ENCODE results near the gene ZC3H12A. TPM values are rescaled to one million over a fixed set of nuclear protein-coding genes. Genes with fewer than 3 reads are reported as not detected.

ZC3H12A gene
- total and polyA plus RNA-seq, 10 of the 15 experiments (the other 5 are each of a cell fraction or from before 2014, with no cell fraction given) = 0.35 to 30.2 (median 13.8) TPM

DNA sequence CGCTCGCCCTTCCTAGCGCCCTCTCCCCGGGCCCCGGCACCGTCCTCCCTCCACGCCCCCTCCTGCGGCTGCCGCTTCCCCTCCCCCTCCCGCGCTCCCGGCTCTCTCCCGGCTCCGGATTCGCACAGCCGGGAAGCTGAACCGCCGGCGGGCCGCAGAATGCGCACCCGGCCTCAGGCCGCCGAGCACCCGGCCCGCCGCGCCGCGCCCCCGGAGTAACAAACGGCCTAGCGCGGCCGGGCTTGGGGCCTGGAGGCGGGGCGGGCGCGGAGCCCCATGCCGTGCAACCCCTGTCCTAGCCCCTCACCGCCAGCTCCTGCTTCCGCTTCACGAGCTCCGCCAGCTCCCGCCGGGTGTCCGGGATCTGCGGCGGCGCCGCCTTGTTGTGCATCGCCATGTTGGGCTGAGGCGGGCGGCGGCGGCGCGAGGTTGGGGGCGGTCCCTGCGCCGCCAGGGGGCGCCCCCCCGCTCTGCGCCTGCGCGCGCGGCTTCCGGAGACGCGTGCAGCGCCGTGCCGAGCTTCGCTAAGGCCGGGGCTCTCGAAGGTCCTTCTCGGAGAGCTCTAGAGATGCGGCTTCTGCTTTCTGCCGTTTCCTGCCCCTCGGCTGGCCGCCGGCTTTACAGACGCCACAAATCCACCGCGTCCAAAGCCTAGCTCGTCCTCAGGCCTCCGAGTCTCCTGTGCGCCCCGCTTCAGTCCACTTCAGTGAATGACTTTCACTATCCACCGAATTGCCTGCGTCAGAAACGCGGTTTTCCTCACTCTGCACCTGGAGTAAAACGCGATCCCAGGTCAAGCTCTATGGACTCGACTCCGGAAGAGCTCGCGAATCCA lies 40.2 kb downstream of the ZC3H12A start, which contains the start of gene MEAF6 (continued):
- peak; percentile 81 for TF ChIP-seq DPF2 (IDR thresholded peaks at IDR 0.05)
- no peak for TF ChIP-seq ESRRA (IDR thresholded peaks at IDR 0.05; ENCODE audit: low read length)
- TF ChIP-seq TCF12 (IDR thresholded peaks at IDR 0.05; ENCODE audit: low read depth, low read length) = no peak
- TF ChIP-seq BACH1 (IDR thresholded peaks at IDR 0.05; ENCODE audit: borderline replicate concordance) = peak; percentile 67
- no peak for TF ChIP-seq IRF4 (IDR thresholded peaks at IDR 0.05; ENCODE audit: low read depth, low read length)
- 0 out of 4 replicates have a peak, but pooled peaks have one; percentile 14 to 37 for TF ChIP-seq SRF (IDR thresholded peaks at IDR 0.05; ENCODE audit: low read depth in 2 of 2, low read length in 2 of 2)
- no peak for TF ChIP-seq ZNF24 (IDR thresholded peaks at IDR 0.05)
- no peak for TF ChIP-seq SUPT20H (IDR thresholded peaks at IDR 0.05; ENCODE audit: borderline replicate concordance, control insufficient read depth, low read depth, low read length)
- TF ChIP-seq TCF7 (IDR thresholded peaks at IDR 0.05; ENCODE audit: borderline replicate concordance) = no peak
- TF ChIP-seq, protein P1, sequence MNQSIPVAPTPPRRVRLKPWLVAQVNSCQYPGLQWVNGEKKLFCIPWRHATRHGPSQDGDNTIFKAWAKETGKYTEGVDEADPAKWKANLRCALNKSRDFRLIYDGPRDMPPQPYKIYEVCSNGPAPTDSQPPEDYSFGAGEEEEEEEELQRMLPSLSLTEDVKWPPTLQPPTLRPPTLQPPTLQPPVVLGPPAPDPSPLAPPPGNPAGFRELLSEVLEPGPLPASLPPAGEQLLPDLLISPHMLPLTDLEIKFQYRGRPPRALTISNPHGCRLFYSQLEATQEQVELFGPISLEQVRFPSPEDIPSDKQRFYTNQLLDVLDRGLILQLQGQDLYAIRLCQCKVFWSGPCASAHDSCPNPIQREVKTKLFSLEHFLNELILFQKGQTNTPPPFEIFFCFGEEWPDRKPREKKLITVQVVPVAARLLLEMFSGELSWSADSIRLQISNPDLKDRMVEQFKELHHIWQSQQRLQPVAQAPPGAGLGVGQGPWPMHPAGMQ (IDR thresholded peaks at IDR 0.05; ENCODE audit: borderline replicate concordance) = no peak
- TF ChIP-seq EED (IDR thresholded peaks at IDR 0.05; ENCODE audit: low read depth) = no peak
- TF ChIP-seq, protein P2, sequence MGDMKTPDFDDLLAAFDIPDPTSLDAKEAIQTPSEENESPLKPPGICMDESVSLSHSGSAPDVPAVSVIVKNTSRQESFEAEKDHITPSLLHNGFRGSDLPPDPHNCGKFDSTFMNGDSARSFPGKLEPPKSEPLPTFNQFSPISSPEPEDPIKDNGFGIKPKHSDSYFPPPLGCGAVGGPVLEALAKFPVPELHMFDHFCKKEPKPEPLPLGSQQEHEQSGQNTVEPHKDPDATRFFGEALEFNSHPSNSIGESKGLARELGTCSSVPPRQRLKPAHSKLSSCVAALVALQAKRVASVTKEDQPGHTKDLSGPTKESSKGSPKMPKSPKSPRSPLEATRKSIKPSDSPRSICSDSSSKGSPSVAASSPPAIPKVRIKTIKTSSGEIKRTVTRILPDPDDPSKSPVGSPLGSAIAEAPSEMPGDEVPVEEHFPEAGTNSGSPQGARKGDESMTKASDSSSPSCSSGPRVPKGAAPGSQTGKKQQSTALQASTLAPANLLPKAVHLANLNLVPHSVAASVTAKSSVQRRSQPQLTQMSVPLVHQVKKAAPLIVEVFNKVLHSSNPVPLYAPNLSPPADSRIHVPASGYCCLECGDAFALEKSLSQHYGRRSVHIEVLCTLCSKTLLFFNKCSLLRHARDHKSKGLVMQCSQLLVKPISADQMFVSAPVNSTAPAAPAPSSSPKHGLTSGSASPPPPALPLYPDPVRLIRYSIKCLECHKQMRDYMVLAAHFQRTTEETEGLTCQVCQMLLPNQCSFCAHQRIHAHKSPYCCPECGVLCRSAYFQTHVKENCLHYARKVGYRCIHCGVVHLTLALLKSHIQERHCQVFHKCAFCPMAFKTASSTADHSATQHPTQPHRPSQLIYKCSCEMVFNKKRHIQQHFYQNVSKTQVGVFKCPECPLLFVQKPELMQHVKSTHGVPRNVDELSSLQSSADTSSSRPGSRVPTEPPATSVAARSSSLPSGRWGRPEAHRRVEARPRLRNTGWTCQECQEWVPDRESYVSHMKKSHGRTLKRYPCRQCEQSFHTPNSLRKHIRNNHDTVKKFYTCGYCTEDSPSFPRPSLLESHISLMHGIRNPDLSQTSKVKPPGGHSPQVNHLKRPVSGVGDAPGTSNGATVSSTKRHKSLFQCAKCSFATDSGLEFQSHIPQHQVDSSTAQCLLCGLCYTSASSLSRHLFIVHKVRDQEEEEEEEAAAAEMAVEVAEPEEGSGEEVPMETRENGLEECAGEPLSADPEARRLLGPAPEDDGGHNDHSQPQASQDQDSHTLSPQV (IDR thresholded peaks at IDR 0.05) = peak; percentile 67; the same call in 1 of the 2 replicates
- TF ChIP-seq SUZ12 (IDR thresholded peaks at IDR 0.05; ENCODE audit: unreplicated experiment) = no peak
- TF ChIP-seq, protein P3, sequence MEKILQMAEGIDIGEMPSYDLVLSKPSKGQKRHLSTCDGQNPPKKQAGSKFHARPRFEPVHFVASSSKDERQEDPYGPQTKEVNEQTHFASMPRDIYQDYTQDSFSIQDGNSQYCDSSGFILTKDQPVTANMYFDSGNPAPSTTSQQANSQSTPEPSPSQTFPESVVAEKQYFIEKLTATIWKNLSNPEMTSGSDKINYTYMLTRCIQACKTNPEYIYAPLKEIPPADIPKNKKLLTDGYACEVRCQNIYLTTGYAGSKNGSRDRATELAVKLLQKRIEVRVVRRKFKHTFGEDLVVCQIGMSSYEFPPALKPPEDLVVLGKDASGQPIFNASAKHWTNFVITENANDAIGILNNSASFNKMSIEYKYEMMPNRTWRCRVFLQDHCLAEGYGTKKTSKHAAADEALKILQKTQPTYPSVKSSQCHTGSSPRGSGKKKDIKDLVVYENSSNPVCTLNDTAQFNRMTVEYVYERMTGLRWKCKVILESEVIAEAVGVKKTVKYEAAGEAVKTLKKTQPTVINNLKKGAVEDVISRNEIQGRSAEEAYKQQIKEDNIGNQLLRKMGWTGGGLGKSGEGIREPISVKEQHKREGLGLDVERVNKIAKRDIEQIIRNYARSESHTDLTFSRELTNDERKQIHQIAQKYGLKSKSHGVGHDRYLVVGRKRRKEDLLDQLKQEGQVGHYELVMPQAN (conservative IDR thresholded peaks at IDR 0.05) = peak; percentile 95
- TF ChIP-seq HDAC2 (IDR thresholded peaks at IDR 0.05) = no peak
- TF ChIP-seq NR2C1 (IDR thresholded peaks at IDR 0.05) = peak; percentile 52
- TF ChIP-seq TCF3 (IDR thresholded peaks at IDR 0.05; ENCODE audit: borderline replicate concordance, insufficient read depth, low read depth, low read length) = no peak
- no peak for TF ChIP-seq E2F8 (IDR thresholded peaks at IDR 0.05; ENCODE audit: low read depth, partially characterized antibody)

Measured in GM12878 (cell line).